NCI-H226 (cell line): ENCODE measurements around the gene FOXC1.

Experiments used
- DNase-seq: peaks from one replicate; pipeline ENCODE4 v3.0.0-alpha.2; 2015

The FOXC1 gene

GRCh38 chr6:1624851-1625781 lies 15.4 kb downstream of the FOXC1 start:
- no peak for DNase-seq

DNA sequence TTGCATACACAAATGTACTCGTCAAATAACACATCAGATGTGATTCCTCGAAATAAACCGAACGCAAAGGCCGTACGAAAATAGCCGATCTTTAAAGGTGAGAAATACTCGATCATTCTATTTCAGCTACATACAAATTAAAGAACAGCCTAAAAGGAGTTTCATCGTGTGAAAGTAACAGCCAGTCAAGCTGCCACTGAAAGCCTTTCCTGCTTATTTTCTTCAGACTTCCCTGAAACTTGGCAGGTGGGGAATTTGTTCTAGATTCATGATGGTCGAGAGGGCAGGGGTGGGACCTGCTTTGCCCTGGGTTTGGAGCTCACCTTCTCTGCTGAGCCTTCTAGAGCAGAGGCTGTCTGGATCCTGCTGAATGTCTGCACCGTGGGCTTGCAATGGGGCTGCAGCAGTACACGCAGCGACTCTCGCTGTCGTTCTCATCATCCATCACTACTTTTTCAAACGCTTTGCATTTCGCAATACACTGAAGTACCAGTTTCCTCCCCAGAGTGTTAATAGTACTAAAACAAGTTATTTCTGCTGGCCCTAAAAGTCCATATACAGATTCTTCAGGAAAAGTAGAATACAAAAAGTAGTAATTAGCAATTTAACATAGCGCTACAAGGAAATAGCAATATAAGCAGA lies 16.2 kb downstream of the FOXC1 start:
- DNase-seq = no peak

DNA sequence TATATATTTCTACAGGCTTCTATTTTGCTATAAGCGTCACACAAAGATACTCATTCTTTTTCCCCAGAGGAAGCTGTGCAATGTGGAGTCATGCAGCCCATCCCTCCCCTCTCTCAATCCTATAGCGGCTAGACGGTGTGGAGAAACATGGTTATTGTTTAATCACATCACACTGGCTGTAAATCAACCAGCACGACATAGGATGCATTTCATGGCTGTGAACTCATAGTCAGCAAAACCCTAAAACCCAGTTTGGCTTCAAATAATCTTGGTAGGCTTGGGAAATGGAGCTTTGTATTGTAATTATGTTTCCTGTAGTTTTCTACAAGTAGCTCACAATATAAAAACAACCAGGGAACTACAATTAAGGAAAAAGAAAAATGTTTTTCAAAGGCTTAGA lies 16.8 kb downstream of the FOXC1 start:
- no peak for DNase-seq

- no peak for DNase-seq
These were observed 18.3 kb downstream of the FOXC1 start for GRCh38 chr6:1627827-1628560.

GRCh38 chr6:1629316-1629715 lies 19.6 kb downstream of the FOXC1 start:
- DNase-seq = no peak

- DNase-seq = no peak
These were observed 20.6 kb downstream of the FOXC1 start for GRCh38 chr6:1630212-1630770.

GRCh38 chr6:1630771-1631217 lies 21.1 kb downstream of the FOXC1 start:
- peak; percentile 97 for DNase-seq

- peak; percentile 88 for DNase-seq
These were observed 21.5 kb downstream of the FOXC1 start for GRCh38 chr6:1631251-1631650.

DNA sequence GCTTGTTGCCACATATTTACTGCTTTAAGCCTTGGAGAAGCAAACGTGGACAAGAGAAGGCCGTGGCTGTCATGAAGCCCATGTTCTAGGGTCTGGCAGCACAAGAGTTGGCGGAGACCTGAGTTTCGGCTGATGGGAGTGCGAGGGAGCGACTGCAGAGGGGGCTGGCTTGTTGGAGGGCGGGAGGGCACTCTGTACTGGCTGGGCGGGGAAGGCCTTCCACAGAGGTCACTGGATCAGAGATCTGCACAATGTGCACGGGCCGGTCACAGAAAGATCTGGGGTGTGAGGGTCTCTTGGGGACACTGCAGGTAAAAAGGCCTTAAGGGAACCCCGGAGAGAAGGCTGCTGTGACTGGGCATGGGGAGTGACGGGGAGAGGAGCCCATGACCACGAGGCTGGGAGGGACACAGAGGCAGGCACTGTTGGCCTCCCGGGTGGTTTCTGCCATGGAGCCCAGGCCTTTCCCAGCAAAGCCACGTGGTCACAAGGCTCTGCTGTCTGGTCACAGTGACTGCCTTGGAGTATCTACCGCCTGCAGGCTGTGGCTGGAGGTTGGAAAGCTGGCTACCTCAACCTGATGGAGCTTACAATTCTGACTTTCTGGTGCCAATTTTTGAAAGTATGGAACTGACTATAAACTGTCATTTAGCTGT lies 23.8 kb downstream of the FOXC1 start:
- DNase-seq = no peak

DNA sequence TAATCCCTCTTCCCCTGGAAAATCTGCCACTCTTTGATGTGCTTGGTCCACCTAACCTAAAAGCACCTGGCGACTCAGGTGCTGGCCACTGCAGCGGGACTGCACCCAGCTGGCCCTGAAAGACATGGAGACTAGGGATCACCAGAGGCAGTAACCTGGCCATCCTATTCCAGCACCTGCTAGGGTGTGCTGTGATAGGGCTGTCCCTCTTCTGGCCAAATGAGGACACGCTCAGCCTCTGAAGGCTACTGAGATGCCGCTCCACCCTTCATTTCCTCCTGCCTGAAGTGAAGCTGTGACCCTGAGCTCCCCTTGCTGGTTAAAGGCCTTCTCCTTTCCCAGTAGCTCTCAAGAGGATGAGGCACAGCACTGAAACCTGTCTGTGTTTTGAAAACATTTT lies 24.4 kb downstream of the FOXC1 start:
- DNase-seq = no peak

DNA sequence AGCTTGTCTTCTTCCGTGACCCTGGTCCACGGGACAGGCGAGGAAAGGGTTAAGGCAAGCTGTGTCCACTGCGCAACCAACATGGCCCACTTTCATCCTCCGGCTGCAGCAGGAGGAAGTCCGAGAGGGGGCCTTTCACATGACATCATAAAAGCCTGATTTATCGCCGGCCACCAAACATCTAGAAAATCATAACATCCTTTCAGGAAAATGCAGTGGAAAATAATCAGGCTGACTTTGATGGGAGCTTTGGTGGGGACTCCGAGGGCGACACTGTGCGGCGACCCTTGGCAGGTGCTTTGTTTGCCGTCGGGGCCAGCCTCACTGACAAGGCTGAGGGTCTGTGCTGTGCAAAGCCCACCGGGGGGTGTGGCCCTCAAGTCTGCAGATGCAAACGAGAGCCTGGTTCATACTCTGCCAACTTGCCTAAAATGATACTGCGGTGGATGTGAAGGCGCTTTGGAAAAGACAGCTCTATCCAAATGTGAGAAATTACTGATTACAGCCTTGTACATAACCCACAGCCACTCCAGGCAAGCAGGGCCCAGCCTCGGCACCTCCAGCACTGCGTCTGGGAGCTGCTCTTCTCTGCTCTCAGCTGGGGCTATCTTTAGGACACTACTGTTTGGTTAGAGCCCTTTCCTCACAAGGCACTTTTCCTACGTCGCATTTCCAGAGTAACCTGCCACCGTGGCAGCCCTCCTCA lies 25.7 kb downstream of the FOXC1 start:
- no peak for DNase-seq

DNA sequence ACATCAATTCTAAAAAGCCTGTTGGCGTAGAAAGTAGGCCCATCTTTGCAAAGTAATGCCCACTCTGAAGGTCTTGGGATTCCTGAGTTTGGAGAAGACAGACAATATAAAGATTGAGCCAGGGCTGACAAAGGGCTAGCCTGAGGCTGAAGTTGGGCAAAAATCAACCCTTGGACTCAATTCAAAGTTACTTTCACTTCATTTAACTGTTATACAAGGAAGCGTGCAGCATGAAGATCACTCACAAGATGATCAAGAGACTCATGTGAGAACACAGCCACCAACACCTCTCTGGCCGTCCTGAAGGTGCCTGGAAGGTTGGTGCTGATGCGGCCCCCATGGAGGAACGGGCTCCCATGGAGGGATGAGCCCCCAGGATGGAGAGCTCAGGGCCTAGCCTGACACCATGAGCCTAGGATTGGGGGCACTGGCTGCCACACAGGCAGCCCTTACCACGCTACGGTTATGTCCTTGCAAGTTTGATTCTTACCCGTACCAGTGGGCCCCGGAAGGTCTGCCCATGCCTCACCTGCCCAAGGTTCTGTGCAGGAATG lies 26.6 kb downstream of the FOXC1 start:
- no peak for DNase-seq

GRCh38 chr6:1636971-1637871 lies 27.5 kb downstream of the FOXC1 start:
- peak; percentile 44 for DNase-seq

GRCh38 chr6:1639430-1639829 lies 29.7 kb downstream of the FOXC1 start:
- no peak for DNase-seq

- no peak for DNase-seq
These were observed 30.8 kb downstream of the FOXC1 start for GRCh38 chr6:1640476-1640875.

DNA sequence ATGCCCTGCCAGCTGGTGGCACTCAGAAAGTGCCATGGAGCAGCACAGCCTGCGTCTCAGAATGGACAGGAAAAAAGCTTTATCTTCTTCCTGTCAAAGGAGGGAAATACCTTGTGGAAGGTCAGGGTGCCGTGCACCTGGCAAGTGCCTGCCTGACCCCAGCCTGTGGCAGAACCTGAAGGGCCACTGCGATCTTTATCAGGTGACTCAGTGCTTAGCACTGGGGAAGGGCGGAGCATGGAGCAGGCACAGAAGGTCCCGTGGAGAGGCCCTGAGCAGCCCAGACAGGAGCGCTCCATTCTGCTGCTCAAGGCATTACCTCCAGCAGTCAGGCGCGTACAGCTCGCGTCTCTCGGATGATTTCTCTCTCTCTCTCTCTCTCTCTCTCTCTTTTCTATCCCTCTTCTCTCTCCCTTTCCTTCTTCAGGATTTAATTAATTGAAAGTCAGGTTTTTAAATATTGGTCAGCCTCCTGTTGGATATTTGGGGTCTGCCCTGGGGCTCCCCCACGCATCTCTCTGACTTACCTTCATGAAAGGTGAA lies 31.7 kb downstream of the FOXC1 start:
- DNase-seq = no peak

GRCh38 chr6:1643111-1643510 lies 33.4 kb downstream of the FOXC1 start:
- DNase-seq = no peak

- no peak for DNase-seq
These were observed 34.2 kb downstream of the FOXC1 start for GRCh38 chr6:1643830-1644445.

DNA sequence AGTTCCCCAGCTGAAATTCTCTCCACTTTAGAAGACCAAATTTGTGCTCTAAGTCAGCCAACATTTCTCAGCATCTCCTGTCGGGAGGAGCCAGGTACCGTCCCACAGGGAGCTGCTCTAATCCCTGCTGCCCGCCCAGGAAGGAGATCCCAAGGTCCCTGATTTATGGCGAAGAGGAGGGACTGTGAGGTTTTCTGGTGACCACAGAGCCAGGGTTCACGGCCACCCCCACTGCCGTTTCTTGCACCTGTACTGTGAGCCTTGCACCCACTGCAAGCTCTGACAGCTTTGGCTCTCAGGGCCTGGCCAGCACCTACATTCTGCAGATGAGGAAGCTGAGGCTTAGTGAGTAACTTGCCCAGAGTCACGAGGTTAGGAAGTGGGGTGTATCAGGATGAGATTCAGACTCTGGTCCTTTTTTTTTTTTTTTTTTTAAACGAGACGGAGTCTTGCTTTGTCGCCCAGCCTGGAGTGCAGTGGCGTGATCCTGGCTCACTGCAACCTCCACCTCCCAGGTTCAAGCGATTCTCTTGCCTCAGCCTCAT lies 34.9 kb downstream of the FOXC1 start:
- no peak for DNase-seq
